ENCODE measurements around the gene MIAT.
A peak's percentile ranks its signal among the peaks of the same experiment; 100 is the strongest.

The MIAT gene

DNA sequence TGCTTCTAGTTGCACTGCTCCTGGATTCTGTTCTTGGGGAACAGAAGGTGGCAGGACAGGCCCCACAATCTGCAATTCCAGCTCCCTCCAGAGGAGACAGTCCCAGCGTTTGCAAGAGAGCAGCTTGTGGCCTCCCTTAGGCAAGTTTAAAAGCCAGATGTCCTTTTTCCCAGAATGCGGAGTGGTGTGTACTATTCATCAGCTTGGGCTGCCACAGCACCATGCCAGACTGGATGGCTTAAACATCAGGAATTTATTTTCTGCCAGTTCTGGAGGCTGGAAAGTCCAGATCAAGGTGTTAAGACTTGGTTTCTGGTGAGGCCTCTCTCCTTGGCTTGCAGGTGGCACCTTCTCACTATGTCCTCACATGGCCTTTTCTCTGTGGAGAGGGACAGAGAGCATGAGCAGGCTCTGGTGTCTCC lies 11.7 kb downstream of the MIAT start:
- peak; percentile 47 for DNase-seq (ENCODE audit: low spot score)

DNA sequence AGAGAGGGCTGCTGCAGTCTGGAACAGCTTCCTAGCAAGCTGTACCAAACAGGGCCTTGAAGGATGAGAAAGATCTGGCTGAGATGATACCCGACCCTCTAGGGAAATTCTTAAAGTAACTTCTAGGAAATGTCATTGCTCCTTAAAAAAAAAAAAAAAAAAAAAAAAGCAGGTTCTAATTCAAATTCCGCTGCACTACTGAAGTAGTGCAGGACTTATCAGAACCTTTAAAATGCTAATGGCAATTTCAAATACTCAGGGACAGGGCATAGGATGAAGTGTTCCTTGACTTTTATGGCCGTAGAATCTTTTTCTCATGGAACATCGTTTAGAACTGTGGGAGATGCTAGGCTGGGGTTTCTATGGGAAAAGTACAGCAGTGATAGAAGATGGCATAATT lies 13.1 kb downstream of the MIAT start:
- no peak for DNase-seq (ENCODE audit: low spot score)

DNA sequence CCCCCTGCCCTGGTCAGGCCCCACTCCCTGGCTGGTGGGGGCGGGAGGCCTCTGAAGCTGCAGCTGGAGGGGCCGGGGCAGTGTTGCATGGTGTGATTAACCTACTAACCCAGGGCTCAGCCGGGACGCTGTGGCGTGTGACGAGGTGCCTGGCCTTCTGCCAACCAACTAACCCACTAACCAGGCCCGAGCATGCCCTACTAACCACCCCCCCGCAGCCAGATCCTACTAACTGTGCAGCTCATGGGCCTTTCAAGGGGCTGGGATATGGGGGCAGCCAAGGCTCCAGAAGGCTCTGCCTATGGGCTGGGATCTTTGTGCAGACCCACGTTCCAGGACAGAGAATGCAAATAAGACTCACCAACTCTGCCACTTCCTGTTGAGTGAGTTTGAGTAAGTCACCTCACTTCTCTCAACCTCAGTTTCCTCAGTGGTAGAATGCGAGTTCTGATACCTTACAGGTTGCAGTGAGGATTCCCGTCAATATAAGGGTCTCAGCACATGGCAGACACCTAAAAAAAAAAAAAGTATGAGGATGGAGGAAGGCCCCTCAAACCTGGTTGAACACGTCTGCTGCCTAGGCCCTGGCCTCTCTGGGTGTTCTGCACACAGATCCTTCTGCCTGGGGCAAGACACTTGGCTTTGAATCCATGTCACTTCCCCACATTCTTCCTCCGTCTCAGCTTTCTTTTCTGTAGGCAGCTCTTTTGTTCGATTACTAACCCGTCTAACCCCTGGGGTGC lies 14.1 kb downstream of the MIAT start:
- DNase-seq (ENCODE audit: low spot score), result no peak

DNA sequence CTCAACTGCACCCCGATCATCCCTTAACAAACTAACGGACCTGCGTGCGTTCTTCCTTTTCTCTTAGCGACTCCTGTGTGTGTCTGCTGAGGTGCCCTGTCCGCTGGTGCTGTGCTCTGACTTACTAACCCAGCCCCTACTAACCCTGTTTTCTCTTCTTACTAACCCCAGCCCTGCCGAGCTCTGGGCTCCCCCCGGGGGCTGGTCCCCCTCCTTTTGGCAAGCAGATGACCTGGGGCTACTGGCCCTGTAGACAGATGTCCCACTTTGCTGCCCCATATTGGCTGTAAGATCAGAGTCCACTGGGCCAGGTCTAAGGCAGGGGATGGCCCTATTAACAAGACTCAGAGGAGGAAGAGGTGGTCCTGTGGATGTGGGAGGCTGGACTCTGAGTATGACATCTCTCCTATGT lies 14.7 kb downstream of the MIAT start:
- DNase-seq (ENCODE audit: low spot score), result no peak

DNA sequence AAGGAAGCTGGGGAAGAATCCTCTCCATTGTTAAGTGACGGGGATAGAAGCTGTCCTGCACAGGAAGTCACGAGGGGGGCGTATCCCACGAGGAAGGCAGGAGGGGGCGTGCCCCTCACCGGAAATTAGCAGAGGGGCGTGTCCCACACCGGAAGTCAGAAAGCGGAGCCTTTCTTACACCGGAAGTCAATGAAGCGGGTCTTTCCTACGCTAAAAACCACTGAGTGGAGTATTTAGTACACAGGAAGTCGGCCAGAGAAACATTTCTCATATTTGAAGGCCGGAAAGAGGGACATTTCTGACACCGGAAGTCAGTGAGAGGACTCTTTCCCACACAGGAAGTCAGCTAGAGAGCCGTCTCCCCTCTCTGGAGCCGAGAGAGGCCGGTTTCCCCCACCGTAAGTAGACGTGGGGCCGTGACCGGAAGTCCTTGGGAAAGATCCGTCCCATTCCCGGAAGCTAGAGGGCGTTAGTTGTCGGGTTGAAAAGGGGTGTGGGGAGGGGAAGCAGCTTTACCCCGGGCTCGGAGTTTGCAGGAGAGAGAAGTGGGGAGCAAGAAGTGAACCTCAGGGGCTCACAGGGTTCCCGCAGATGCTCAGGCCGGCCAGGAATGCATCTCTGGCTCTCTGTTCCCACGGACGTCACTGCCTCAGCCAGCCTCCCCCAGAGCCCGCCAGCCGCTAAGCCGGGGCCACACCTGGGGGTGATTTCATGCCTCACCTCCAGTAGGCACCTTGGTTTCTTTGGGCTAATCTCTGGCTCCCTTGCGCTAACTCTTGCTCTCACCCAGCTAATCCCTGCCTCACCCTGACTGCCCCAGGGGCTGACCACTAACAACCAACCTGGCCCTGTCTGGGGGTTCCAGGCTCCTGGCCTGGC lies 15.4 kb downstream of the MIAT start:
- DNase-seq (ENCODE audit: low spot score), result peak; percentile 91

DNA sequence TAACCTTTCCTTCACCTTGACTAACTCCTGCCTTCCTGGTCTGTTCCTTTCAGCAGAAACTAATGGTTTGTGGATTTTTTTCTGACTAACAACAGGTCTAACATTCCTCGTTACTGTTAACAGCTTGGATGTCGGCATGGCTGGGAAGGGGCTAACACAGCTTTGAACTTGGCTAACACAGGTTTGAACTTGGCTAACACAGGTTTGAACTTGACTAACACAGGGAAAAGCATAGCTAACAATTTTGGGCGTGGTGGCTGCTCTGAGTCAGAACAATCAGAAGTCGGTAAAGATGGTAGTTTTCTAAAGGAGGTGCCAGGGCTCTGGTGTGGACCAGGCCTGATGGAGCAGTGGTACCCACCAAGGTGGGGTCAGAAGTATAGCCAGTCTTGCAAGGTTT lies 16.1 kb downstream of the MIAT start:
- DNase-seq (ENCODE audit: low spot score), result no peak

DNA sequence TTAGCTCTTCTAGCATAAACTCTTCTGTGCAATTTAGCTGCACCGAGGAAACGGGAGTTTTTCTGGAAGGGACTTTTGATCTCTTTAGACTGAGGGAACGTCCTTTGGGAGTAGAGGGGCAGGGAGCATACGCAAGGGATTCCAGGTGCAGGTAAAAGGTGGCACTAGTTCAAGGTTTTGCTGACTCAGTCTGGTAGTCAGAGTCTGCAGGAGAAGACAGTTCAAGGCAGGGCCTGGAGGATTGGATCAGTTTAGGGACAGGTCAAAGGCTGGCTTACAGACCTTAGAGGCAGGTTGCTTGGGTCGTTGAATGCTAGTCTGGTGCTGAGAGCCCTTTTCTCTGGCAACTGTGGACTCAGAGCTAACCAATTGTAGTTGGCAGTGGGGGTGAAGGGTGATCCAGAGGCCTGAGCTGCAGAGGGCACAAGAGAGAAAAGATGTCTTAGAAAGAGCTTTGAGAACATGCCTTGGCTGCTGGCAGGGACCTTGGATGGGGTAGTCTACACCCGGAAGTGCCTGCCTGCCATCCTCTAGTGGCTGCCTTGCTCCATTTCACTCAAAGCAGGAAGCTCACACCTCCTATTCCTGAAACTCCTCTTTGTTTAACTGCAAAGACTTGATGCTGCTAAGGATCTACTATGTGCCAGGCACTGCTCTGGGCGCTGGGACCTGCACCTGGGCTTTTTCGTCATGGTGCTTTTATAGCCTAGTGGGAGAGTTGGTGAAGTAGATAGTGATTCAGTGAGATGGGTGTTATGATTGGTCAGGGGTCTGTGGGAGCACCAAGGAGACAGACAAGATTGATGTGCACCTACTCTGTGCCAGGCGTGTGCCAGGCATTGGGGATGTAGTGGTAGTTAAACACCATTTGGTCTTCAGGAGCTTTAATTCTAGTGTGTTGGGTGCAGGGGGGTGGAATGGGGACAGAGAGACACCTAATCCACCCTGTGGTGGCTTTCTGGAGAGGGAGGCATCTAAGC lies 17.1 kb downstream of the MIAT start:
- no peak for DNase-seq (ENCODE audit: low spot score)

DNA sequence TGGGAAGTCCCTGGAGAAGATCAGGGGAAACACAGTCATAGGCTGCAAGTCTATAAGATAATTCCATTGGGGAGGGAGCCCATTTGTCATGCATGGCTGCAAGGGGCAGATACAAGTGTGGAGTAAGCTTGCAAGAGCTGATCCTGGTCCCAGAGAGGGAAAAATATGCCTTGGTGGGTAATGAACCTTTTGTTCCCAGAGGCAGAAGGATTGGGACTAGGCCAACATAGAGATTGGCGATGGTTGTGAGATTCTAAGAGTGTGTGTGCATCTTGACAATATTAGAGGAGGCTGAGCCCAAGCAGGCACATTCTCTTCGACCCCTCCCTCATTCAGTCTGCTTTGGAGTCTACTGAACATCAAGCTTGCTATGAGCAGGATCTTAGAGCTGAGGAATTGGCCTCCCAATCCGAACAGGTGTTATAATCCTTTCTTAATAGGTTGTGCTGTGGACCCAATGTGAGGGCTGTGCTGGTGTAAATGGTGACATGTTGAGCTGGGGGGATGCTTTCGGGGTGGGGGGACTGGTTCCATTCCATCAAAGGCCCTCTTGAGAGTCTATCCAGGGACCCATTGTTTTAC lies 18.4 kb downstream of the MIAT start:
- no peak for DNase-seq (ENCODE audit: low spot score)

DNA sequence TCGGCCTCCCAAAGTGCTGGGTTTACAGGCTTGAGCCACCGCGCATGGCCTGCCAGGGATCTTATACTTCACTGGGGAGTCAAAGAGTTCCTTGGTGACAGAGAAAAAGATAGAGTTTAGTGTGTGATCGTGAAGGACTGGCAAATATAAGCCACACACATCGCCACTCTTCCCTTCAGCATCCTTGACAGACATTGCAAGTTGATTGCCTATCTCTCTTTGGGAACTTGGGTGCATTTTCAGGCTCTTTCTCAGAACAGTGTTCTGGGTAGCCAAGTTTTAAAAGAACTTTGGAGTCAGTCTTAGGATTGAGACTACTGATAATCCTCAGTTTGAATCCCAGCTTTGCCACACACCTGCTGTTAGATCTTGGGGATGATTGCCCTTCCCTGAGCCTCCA lies 19.8 kb downstream of the MIAT start:
- DNase-seq (ENCODE audit: low spot score), result no peak

DNA sequence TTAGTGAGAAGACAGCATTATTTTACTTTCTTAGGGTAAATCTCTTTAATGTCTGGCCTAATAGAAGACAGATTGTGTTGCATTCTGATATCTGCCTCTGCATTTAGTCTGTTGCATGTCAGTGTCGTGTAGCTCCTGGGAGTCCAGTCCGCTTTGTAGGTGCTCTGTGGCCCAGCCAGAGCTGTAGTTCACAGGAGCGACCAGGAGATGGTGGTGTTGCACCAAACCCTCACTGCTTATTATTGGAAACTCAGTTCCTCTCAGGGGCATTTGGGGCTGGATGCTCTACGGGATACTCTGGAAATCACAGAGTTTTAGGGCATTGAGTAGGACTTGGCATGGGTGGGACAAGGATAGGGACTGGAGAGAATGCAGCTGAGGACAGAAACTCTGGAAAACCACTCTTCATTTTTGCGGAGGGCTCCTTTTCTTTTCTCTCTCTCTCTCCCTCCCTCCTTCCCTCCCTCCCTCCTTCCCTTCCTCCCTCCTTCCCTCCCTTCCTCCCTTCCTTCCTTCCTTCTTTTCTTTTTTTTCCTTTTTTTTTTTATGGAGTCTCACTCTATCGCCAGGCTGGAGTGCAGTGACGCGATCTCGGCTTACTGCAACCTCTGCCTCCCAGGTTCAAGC lies 21.7 kb downstream of the MIAT start:
- peak; percentile 74 for DNase-seq (ENCODE audit: low spot score)

DNA sequence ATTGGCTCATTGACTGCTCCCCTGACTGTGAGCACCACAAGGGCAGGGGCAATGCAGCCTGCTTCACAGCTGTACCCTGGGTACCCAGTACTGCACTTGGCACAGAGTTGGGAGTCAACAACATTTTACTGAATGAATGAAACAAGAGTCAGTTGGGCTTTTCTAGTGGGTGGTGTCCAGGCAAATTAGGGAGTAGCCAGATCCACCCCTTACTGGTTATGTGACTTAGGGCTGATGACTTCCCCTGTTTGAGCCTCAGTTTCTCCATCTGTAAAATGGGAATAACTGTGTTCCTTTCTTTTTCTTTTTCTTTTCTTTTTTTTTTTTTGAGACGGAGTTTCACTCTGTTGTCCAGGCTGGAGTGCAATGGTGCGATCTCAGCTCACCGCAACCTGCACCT lies 23.1 kb downstream of the MIAT start:
- DNase-seq (ENCODE audit: low spot score), result no peak

DNA sequence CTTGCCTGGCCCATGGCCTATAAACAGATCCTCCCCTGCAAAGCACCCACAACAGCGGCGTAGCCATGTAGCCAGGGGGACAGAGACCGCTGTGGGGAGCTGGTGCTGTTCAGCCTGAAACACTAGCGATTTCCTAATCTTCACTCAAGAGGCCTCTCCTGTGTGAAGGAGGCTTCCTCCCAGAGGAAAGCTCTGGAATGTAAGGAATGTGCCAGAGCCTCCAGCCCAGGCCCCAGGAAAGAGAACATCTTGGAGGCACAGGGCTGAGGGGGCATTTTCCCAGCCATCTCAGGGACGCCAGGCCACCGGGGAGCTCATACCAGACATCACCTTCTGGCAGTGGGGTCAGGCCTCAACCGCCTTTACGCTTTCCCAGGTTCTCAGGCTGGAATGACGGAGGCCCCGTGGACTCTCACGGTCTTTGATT lies 24.0 kb downstream of the MIAT start:
- no peak for DNase-seq (ENCODE audit: low spot score)

DNA sequence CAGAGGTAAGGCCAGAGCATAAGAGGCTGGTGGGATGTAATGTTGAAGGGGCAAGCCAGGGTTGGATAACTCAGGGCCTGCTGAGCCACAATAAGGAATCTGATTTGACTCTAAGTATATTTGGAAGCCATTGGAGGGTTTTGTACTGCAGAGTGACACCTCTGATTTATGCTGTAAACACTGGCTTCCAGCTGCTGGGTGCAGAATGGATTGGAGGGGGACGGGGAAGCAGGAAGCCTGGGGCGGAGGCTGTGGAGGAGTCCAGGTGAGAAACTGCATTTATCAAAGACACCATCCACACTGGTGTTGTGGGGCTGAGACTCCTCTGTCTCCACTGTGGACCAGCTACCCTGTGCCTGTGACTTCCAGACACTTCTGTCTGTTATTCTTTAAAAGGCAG lies 26.8 kb downstream of the MIAT start:
- DNase-seq (ENCODE audit: low spot score), result no peak

DNA sequence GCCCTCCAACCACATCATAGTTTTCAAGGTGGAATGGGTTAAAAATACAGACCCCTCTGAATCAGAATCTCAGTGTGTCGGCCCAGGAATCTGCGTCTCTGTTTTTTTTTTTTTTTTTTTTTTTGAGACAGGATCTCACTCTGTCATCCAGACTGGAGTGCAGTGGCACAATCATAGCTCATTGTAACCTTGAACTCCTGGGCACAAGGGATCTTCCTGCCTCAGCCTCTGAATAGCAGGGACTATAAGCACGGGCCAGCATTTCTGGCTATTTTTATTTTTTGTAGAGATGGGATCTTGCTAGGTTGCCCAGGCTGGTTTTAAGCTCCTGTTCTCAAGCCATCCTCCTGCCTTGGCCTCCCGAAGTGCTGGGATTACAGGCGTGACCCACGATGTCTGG lies 28.2 kb downstream of the MIAT start:
- DNase-seq (ENCODE audit: low spot score), result no peak

DNA sequence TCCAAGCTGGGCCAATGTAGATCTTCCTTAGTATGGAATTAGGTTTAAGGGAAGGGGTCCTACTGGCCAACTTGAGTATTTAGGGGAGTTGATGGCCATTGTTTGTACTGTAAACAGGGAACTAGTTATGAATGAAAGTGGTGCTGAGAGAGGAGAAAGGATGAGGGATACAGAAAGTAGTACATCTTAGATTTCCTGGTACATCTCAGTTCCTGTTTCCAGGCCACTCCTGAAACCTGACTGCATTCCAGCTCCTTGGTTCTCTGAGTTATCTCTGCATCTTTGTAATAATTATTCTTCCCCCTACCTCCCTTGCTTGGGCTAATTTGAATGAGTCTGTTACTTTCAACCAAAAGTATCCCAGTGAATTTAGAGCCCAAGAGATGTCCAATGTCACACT lies 30.1 kb downstream of the MIAT start:
- DNase-seq (ENCODE audit: low spot score), result no peak

DNA sequence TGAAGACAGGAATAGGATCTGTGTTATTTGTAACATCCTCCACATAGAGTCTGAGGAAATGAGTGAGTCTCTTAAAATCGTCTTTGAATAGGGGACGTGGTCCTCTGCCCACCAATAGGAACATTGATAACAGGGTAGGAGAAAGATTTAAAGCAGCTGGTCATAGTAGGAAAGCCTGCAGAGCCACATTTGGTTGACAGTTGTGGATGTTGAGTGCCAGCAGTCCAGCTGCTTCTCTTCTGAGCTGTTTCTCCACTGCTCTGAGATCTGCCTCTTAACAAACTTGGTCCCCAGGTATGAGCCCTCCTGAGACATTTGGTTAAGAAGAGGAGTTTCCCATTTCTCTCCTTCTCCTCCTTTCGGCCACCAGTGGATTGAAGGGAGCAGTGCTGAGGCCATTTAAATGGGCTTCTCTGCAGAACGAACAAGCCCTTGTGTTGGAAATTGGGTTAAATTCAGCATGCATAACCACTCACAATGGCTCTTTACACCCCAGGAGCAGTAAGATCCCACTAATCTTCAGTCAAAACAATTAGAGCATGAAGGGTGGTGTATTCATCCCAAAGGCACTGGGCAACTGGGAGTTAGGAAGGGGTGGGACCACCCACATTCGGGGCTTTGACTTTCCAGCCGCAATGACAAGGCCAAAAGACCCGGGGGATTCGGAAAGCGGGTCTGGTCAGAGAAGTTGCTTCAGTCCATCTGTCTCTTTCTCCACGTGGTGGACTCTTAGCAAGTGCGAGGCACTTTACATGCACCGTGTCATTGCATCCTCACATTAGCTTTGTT lies 32.3 kb downstream of the MIAT start:
- DNase-seq (ENCODE audit: low spot score), result no peak

DNA sequence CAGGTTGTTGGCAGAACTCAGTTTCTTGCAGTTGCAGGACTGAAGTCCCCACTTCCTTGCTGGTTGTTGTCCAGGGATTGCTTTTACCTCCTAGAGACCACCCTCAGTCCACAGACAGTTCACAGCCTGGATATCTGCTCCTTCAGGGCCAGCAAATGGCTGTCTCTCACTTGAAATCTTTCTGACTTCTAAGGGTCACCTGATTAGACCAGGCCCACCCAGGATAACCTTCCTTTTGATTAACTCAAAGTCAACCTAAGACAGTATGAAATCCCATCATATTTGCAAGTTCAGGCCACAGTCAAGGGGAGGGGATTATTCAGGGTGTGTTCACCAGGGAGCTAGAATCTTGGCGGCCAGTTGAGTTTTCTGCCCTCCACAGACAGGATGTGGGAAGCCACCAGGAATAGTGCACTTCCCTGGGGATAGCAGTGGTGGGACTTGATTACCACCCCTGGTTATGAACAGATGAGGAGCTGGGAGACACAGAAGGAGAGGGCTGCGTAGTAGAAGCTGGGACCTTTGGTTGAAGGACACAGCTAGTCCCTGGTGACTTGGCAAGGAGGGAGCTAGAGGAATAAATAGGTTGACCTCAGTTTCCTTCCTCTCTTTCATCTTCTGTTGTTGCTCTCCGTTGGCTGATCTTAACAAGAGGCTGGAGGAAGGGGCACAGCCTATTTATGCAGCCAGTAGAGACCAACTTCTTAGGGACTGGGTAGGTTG lies 33.4 kb downstream of the MIAT start:
- no peak for DNase-seq (ENCODE audit: low spot score)

DNA sequence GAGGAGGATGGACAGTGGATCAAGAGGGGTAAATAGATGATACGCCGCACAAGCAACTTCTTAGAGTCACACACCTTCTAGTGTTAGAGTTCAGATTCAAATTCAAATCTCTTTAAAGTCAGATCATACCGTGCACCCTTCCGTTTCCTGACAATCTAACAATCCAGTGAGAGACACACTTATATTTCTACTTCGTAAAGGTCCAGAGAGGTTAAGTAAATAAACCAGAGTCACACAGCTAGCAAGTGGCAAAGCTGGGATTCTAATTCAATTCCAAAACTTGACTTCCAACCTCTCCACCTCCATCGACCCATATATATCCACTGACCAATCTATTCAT lies 34.0 kb downstream of the MIAT start:
- no peak for DNase-seq (ENCODE audit: low spot score)

DNA sequence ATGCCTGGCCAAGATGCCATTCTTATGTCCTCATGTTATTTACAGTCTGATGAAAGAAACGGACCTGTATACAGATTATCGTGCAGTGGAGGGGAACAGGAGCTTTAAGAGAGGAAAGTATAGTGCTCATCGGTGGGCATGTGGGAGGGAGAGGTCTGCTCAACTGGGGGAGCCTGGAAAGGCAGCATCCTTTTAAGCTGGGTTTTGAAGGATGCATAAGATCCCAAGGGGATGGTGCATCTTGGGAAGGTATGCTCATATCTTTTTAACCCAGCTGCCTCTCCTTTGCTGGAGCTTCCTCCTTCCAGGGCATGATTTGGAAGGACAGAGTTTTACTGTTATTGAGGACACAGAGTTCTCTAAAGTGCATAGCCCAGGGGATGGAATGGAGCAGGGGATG lies 34.8 kb downstream of the MIAT start:
- no peak for DNase-seq (ENCODE audit: low spot score)

DNA sequence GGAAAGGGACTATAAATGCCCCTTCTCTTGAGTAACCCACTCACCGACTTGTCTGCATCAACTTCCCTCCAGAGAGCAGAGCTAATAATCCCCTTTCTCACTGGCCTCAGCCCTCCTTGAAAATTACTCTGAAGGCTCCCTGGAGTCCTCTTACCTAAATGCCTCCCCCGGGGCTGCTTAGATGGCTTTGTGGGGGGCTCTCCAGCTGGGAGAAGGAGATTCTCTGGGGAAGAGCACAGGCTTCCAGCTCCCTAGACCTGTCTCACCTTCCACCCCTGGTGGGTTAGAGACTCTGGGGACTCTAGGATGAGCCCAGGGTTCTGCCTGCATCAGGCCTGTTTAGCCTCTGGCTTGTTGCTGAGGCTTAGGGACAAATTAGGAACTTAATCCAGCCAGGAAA lies 39.8 kb downstream of the MIAT start:
- DNase-seq (ENCODE audit: low spot score), result no peak

All from hematopoietic multipotent progenitor cell treated with erythropoietin and hydrocortisone succinate and interleukin-3 and kit ligand, for 17 days (in vitro differentiated cells).